GM12878 (cell line): ENCODE results near the gene SORL1. TPM values are rescaled to one million over a fixed set of nuclear protein-coding genes. Genes with fewer than 3 reads are reported as not detected.

Experiments
- ATAC-seq: fragments of 200-7000 bp; cut with Tn5 transposase; 3 replicates; pipeline ENCODE4 v1.9.1; 2020; ENCODE audit warnings: mild to moderate bottlenecking, moderate library complexity
- BruUV-seq: library from RNA; stranded (reverse); fragments of 400-500 nt; replicated peaks from 2 replicates; lab custom pipeline; 2021; lab: Mats Ljungman, UMichigan
- CTCF ChIA-PET: fragments of 300-600 bp; sonication (Branson Sonifier 250); formaldehyde crosslinking; extraction: SDS; loops from one replicate; lab custom pipeline; 2021; ENCODE audit warnings: inconsistent platforms; lab: Yijun Ruan, JAX
- POLR2A ChIA-PET: fragments of 350-600 bp; formaldehyde crosslinking; extraction: SDS; loops from one replicate; lab custom pipeline; 2021; ENCODE audit warnings: inconsistent platforms; lab: Charles Lee
- RAD21 ChIA-PET: fragments of 300-600 bp; sonication (Branson Sonifier 250); formaldehyde crosslinking; loops from one replicate; lab custom pipeline; 2023; ENCODE audit warnings: antibody characterized with exemption; ENCODE audit not compliant: unreplicated experiment; lab: Charles Lee
- SMC1A ChIA-PET: fragments of 300-600 bp; sonication (Branson Sonifier 250); formaldehyde crosslinking; loops from one replicate; lab custom pipeline; 2023; ENCODE audit not compliant: unreplicated experiment, uncharacterized antibody; lab: Charles Lee
- DNase-seq: peaks from one replicate; pipeline ENCODE4 v3.0.0-alpha.2; 2011; ENCODE audit warnings: low read depth, low spot score
- FAIRE-seq: peaks from 3 replicates; lab custom pipeline; 2011; peaks lifted over from hg19 to GRCh38; lab: Jason Lieb, UNC
- H2AFZ ChIP-seq: 2 replicates; pipeline ENCODE4 v1.6.0; 2011; ENCODE audit warnings: low read depth, low read length, control low read depth; ENCODE audit not compliant: control insufficient read depth
- H3K27ac ChIP-seq: 2 replicates; pipeline ENCODE4 v1.5.1; 2011; ENCODE audit warnings: control low read depth; ENCODE audit not compliant: control insufficient read depth, insufficient read depth
- H3K27me3 ChIP-seq, 2 experiments: replicated peaks in 1 of 2; 2 replicates each; pipeline versions ENCODE4 v1.6.0 to v1.6.1; 2011; ENCODE audit warnings: low read length in 1 of 2; ENCODE audit not compliant: control insufficient read depth in 2 of 2, insufficient read depth in 2 of 2
- H3K36me3 ChIP-seq, 2 experiments: 2 replicates each; pipeline ENCODE4 v1.5.1; 2011; ENCODE audit warnings: low read length in 1 of 2; ENCODE audit not compliant: control insufficient read depth in 2 of 2, insufficient read depth in 2 of 2
- H3K4me1 ChIP-seq: 2 replicates; pipeline ENCODE4 v1.6.1; 2011; ENCODE audit warnings: mild to moderate bottlenecking, low read length, moderate library complexity, mixed read lengths; ENCODE audit not compliant: control insufficient read depth, insufficient read depth
- H3K4me2 ChIP-seq: 2 replicates; pipeline ENCODE4 v1.6.0; 2011; ENCODE audit warnings: control low read depth; ENCODE audit not compliant: control insufficient read depth, insufficient read depth
- H3K4me3 ChIP-seq: fragments of 200-600 bp; sonication (generic); 2 replicates; pipeline ENCODE4 v1.5.1; 2016
- H3K79me2 ChIP-seq: 2 replicates; pipeline ENCODE4 v1.6.0; 2011; ENCODE audit warnings: low read length; ENCODE audit not compliant: control insufficient read depth, insufficient read depth
- H3K9ac ChIP-seq: 2 replicates; pipeline ENCODE4 v1.8.0; 2011; ENCODE audit warnings: low read length, control low read depth, mixed read lengths; ENCODE audit not compliant: control insufficient read depth, insufficient read depth
- H3K9me3 ChIP-seq: replicated peaks from 3 replicates; pipeline ENCODE4 v1.5.1; 2011; ENCODE audit warnings: mild to moderate bottlenecking, low read length; ENCODE audit not compliant: control insufficient read depth, insufficient read depth
- H4K20me1 ChIP-seq: 2 replicates; pipeline ENCODE4 v1.6.0; 2011; ENCODE audit not compliant: control insufficient read depth, insufficient read depth
- BACH1 ChIP-seq: fragments of 450-650 bp; IDR thresholded peaks from 2 replicates; pipeline ENCODE4 v1.6.1; 2017; ENCODE audit warnings: mild to moderate bottlenecking, borderline replicate concordance
- CHD1 ChIP-seq: IDR thresholded peaks from 2 replicates; pipeline ENCODE4 v1.6.1; 2012; ENCODE audit warnings: low read depth, low read length, improper control_type of control experiment
- ELK1 ChIP-seq: IDR thresholded peaks from 2 replicates; pipeline ENCODE4 v1.6.1; 2012; ENCODE audit warnings: low read depth, low read length, improper control_type of control experiment
- MTA3 ChIP-seq: IDR thresholded peaks from 2 replicates; pipeline ENCODE4 v1.6.1; 2012; ENCODE audit warnings: low read length, inconsistent platforms, borderline replicate concordance
- PRDM15 ChIP-seq: fragments of 450-650 bp; formaldehyde crosslinking; IDR thresholded peaks from 2 replicates; pipeline ENCODE4 v1.4.0; 2020; ENCODE audit warnings: mild to moderate bottlenecking, moderate library complexity
- WGBS: methylation state at CpG from one replicate; pipeline ENCODE4 v1.1.6; 2016; ENCODE audit warnings: low lambda C conversion rate; ENCODE audit not compliant: insufficient replicate concordance, insufficient coverage; ENCODE audit errors: missing lambda C conversion rate; 5-methylcytosine and 5-hydroxymethylcytosine counted together
- in situ Hi-C: fragments of 300-500 bp; cut with MboI; formaldehyde crosslinking; loops from 9 replicates; pipeline ENCODE4 v1.14.3; 2018; ENCODE audit warnings: mixed read lengths
- intact Hi-C: fragments of 100-400 bp; cut with micrococcal nuclease; formaldehyde crosslinking; loops from one replicate; pipeline ENCODE4 v1.14.2; 2022; ENCODE audit not compliant: unreplicated experiment
- polyA plus RNA-seq, 11 experiments: library from polyadenylated mRNA; depleted of rRNA in 4 of 11; unstranded in 6 of 11; stranded (reverse) in 5 of 11; fragments of >200 nt; fragmentation: Nextera tagmentation in 4 of 11; fragmentation: Illumina TruSeq in 1 of 11; extraction: Ambion mirVana in 4 of 11; extraction: Trizol in 1 of 11; gene quantifications; 1 replicate in 1 of 11; 2 replicates in 10 of 11; pipeline versions ENCODE4 v1.2.1 to v1.2.3, GENCODE V29; 2011 to 2016; ENCODE audit warnings: inconsistent platforms in 2 of 11, missing spikeins in 2 of 11, low read depth in 1 of 11
- total RNA-seq, 4 experiments: library from RNA; depleted of rRNA in 3 of 4; stranded (reverse); fragments of >200 nt in 3 of 4; fragmentation: Illumina TruSeq in 1 of 4; extraction: Trizol in 1 of 4; gene quantifications; 2 replicates each; pipeline versions ENCODE4 v1.2.1 to v1.2.3, GENCODE V29; 2013 to 2021
- TF ChIP-seq, protein P1 (sequence below): fragments of 450-650 bp; formaldehyde crosslinking; IDR thresholded peaks from 2 replicates; pipeline ENCODE4 v1.5.0; 2022; ENCODE audit warnings: mild to moderate bottlenecking, missing genetic modification characterization
- TF ChIP-seq, protein P2 (sequence below): fragments of 450-650 bp; IDR thresholded peaks from 2 replicates; pipeline ENCODE4 v1.6.1; 2016; ENCODE audit warnings: mild to moderate bottlenecking

Gene SORL1
- total and polyA plus RNA-seq, 10 of the 15 experiments (the other 5 are each of a cell fraction or from before 2014, with no cell fraction given): 20.2 to 107 (median 59.9) TPM

DNA sequence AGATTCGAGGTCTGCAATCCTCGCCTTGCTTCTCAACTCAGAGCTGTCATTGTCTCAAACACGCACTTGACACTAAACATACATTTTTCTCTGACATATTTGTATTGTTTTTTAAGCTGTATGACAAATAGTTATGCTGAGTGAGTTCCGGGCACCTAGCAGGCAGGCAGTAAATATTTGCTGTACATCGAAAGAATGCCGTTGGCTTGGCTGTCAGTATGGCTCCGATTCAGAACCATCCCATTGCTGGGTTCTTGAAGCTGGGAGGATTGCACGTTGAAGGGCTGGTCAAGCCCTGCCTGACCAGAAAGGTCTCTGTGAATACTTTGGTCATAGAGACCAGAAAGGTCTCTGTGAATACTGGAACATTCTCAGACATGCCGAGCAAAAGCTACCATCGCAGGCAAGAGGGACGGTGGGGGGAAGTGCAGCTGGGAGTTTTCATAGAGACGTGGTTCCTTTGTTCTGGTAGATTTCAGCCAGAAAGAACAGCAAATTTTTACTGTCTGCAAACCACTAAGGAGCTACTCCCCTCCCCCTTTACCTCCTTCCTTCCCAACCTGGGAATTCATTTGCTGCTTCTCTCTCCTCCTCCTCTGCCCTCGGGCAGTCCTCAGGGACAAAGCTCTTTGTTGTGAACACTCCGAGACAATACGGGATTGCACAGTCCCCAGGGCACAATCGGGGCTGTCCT lies 202.9 kb downstream of the SORL1 start (continued):
- no peak for TF ChIP-seq ELK1

DNA sequence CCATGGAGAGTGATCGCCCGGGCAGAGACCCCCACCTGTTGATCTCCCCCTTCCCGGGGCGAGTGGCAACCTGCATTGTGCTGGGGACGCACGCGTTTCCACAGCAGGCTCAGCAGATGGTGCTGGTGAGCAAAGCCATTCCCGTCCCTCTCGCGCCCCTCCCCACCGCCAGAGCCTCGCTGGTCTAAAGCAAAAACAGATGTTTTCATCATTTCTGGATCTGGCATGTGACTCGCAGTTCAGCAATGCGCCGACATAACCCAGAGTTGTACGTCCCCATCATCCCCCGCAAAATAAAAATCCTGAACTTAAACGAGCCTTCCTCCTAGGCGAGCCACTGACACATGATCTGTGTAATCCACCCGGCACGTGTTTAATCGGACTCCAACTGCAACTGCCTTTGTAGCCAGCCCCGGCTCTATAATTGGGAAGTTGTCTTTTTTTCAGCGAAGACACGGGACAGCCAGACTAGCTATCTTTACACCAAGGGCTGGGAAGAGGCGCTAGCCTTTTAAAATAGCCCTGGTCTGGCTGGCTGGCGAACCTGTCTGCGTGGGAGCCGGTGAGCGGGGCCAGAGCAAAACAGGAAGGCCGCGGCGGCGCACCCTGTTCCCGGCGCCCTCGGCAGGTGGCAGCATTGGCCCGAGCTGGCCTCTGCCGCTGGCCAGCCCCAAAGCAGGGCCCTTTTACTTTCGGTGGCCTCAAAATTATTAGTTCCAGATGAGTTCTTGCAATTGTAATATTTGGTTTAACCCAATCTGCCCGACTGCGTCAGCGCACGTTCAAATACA lies 203.6 kb downstream of the SORL1 start:
- POLR2A ChIA-PET: no interaction called here
- Histone ChIP-seq H3K9me3 (no peaks in the 10 kb centered on the region), H3K36me3 (no peaks in the 10 kb centered on the region), H3K4me1 (peaks cover 3% of the 10 kb centered on the region), H3K4me2 (peak overlapping the region; percentile 93), H3K27me3 (no peaks in the 10 kb centered on the region), H3K79me2 (no peaks in the 10 kb centered on the region), H4K20me1 (no peaks in the 10 kb centered on the region), H3K27ac (no peak overlapping the region), H2AFZ (peak overlapping the region; percentile 87), H3K9ac (peak overlapping the region; percentile 41; the same call in 1 of the 2 replicates), H3K4me3 (peak overlapping the region; percentile 62)
- in situ Hi-C loops: loop anchor here (5.0 kb wide), 1 partner anchor 852 kb away; no protein-coding TSS in a partner anchor
- DNase-seq (peak; percentile 25), FAIRE-seq (peak; percentile 75), ATAC-seq (peak; percentile 99)
- BruUV-seq: no TSS peak
- CTCF ChIA-PET: interaction anchor here (0.8 to 6.3 kb wide), 14 partner anchors 10 to 924 kb away, joined by 3 to 46 read pairs (median 4); partner anchors contain the start of gene BLID
- 2% methylated on average over 44 of the region's 44 CpGs for WGBS
- intact Hi-C loops: loop anchor here (1.0 to 10.0 kb wide), 3 partner anchors 309 to 850 kb away; no protein-coding TSS in a partner anchor
- SMC1A ChIA-PET: interaction anchor here (0.7 to 2.0 kb wide), 7 partner anchors 11 to 547 kb away, joined by 3 to 10 read pairs (median 4); no protein-coding TSS in a partner anchor
- RAD21 ChIA-PET: interaction anchor here (0.8 to 1.5 kb wide), 3 partner anchors 31 to 850 kb away, joined by 3 to 6 read pairs (median 4); no protein-coding TSS in a partner anchor
- TF ChIP-seq CHD1: no peak
- TF ChIP-seq, protein P1, sequence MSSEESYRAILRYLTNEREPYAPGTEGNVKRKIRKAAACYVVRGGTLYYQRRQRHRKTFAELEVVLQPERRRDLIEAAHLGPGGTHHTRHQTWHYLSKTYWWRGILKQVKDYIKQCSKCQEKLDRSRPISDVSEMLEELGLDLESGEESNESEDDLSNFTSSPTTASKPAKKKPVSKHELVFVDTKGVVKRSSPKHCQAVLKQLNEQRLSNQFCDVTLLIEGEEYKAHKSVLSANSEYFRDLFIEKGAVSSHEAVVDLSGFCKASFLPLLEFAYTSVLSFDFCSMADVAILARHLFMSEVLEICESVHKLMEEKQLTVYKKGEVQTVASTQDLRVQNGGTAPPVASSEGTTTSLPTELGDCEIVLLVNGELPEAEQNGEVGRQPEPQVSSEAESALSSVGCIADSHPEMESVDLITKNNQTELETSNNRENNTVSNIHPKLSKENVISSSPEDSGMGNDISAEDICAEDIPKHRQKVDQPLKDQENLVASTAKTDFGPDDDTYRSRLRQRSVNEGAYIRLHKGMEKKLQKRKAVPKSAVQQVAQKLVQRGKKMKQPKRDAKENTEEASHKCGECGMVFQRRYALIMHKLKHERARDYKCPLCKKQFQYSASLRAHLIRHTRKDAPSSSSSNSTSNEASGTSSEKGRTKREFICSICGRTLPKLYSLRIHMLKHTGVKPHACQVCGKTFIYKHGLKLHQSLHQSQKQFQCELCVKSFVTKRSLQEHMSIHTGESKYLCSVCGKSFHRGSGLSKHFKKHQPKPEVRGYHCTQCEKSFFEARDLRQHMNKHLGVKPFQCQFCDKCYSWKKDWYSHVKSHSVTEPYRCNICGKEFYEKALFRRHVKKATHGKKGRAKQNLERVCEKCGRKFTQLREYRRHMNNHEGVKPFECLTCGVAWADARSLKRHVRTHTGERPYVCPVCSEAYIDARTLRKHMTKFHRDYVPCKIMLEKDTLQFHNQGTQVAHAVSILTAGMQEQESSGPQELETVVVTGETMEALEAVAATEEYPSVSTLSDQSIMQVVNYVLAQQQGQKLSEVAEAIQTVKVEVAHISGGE: no peak
- no peak for TF ChIP-seq BACH1
- no peak for TF ChIP-seq MTA3
- TF ChIP-seq, protein P2, sequence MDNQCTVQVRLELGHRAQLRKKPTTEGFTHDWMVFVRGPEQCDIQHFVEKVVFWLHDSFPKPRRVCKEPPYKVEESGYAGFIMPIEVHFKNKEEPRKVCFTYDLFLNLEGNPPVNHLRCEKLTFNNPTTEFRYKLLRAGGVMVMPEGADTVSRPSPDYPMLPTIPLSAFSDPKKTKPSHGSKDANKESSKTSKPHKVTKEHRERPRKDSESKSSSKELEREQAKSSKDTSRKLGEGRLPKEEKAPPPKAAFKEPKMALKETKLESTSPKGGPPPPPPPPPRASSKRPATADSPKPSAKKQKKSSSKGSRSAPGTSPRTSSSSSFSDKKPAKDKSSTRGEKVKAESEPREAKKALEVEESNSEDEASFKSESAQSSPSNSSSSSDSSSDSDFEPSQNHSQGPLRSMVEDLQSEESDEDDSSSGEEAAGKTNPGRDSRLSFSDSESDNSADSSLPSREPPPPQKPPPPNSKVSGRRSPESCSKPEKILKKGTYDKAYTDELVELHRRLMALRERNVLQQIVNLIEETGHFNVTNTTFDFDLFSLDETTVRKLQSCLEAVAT: no peak
- no peak for TF ChIP-seq PRDM15 (CRISPR knock-in tag)
